ENCODE measurements around the gene UTF1. TPM values are rescaled to one million over a fixed set of nuclear protein-coding genes. Genes with fewer than 3 reads are reported as not detected.

The UTF1 gene
- total and polyA plus RNA-seq, 2 donors from 2014 or later, result not detected

GRCh38 chr10:133280391-133281059 is 50.5 kb downstream of the UTF1 start:
- FAIRE-seq (no peak), DNase-seq (no peak)
- H3K9me3 ChIP-seq (ENCODE audit: control insufficient read depth in 2 of 3, insufficient read depth in 1 of 3, low read length in 3 of 3), result no peaks in the 10 kb centered on the region
- no peaks in the 10 kb centered on the region for H3K4me1 ChIP-seq (ENCODE audit: control insufficient read depth in 2 of 3, insufficient read depth in 2 of 3, low read depth in 1 of 3, low read length in 3 of 3)
- no peak overlapping the region for H3K4me3 ChIP-seq (ENCODE audit: low read length in 3 of 3)
- no peak overlapping the region for H3K27ac ChIP-seq (ENCODE audit: low read depth in 2 of 2, low read length in 2 of 2)
- peaks cover 0 to 37% (median 25%) of the 10 kb centered on the region in 3 donors for H3K36me3 ChIP-seq (ENCODE audit: control insufficient read depth in 2 of 3, insufficient read depth in 3 of 3, low read length in 3 of 3)
- TF ChIP-seq, protein P1, sequence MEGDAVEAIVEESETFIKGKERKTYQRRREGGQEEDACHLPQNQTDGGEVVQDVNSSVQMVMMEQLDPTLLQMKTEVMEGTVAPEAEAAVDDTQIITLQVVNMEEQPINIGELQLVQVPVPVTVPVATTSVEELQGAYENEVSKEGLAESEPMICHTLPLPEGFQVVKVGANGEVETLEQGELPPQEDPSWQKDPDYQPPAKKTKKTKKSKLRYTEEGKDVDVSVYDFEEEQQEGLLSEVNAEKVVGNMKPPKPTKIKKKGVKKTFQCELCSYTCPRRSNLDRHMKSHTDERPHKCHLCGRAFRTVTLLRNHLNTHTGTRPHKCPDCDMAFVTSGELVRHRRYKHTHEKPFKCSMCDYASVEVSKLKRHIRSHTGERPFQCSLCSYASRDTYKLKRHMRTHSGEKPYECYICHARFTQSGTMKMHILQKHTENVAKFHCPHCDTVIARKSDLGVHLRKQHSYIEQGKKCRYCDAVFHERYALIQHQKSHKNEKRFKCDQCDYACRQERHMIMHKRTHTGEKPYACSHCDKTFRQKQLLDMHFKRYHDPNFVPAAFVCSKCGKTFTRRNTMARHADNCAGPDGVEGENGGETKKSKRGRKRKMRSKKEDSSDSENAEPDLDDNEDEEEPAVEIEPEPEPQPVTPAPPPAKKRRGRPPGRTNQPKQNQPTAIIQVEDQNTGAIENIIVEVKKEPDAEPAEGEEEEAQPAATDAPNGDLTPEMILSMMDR (IDR thresholded peaks at IDR 0.05; ENCODE audit: borderline replicate concordance, extremely low read depth, insufficient read depth), result no peak
- intact Hi-C loops (cut with DNase I), result no loop called here
- no peak overlapping the region for H3K9ac ChIP-seq (ENCODE audit: low read length in 3 of 3)
- H3K27me3 ChIP-seq (ENCODE audit: control insufficient read depth, insufficient read depth, low read length), result no peaks in the 10 kb centered on the region

- Histone ChIP-seq H3K4me3 (ENCODE audit: low read length in 3 of 3) (no peak overlapping the region), H3K4me1 (ENCODE audit: control insufficient read depth in 2 of 3, insufficient read depth in 2 of 3, low read depth in 1 of 3, low read length in 3 of 3) (no peaks in the 10 kb centered on the region), H3K9me3 (ENCODE audit: control insufficient read depth in 2 of 3, insufficient read depth in 1 of 3, low read length in 3 of 3) (no peaks in the 10 kb centered on the region), H3K36me3 (ENCODE audit: control insufficient read depth in 2 of 3, insufficient read depth in 3 of 3, low read length in 3 of 3) (peaks cover 0 to 43% (median 29%) of the 10 kb centered on the region in 3 donors), H3K27me3 (ENCODE audit: control insufficient read depth, insufficient read depth, low read length) (no peaks in the 10 kb centered on the region), H3K27ac (ENCODE audit: low read depth in 2 of 2, low read length in 2 of 2) (no peak overlapping the region), H3K9ac (ENCODE audit: low read length in 3 of 3) (no peak overlapping the region)
- TF ChIP-seq, protein P1 (IDR thresholded peaks at IDR 0.05; ENCODE audit: borderline replicate concordance, extremely low read depth, insufficient read depth), result no peak
- no peak for FAIRE-seq
- DNase-seq, result no peak
- intact Hi-C loops (cut with DNase I), result no loop called here
Observed at GRCh38 chr10:133281084-133281483, 51.1 kb downstream of the UTF1 start.

Small RNAs within 50 kb of the gene (microRNA-seq; reads per million reads assigned to microRNA genes)
- gene MIR202, result 6.4 reads per million, percentile 13 among the genes with 10 or more reads in this experiment

Other genes starting within 250 kb of the UTF1 start
- 0.91 TPM for gene ADGRA1, start 142.3 kb upstream of the UTF1 start, total RNA-seq
- gene ADGRA1, start 142.3 kb upstream of the UTF1 start, polyA plus RNA-seq (ENCODE audit: insufficient read depth, low read depth, low replicate concordance), result 1.1 TPM
- gene KNDC1, start 70.0 kb upstream of the UTF1 start, total RNA-seq, result 8.7 TPM
- gene KNDC1, start 70.0 kb upstream of the UTF1 start, polyA plus RNA-seq (ENCODE audit: insufficient read depth, low read depth, low replicate concordance), result 0.43 TPM
- 3.3 TPM for gene VENTX, start 7.6 kb downstream of the UTF1 start, total RNA-seq
- gene VENTX, start 7.6 kb downstream of the UTF1 start, polyA plus RNA-seq (ENCODE audit: insufficient read depth, low read depth, low replicate concordance), result 0.39 TPM
- 16.6 TPM for gene ADAM8, start 46.7 kb downstream of the UTF1 start, total RNA-seq
- gene ADAM8, start 46.7 kb downstream of the UTF1 start, polyA plus RNA-seq (ENCODE audit: insufficient read depth, low read depth, low replicate concordance), result 3.4 TPM
- 61.4 TPM for gene TUBGCP2, start 78.7 kb downstream of the UTF1 start, total RNA-seq
- gene TUBGCP2, start 78.7 kb downstream of the UTF1 start, polyA plus RNA-seq (ENCODE audit: insufficient read depth, low read depth, low replicate concordance), result 93.3 TPM
- 35.6 TPM for gene ZNF511, start 78.7 kb downstream of the UTF1 start, total RNA-seq
- 50.7 TPM for gene ZNF511, start 78.7 kb downstream of the UTF1 start, polyA plus RNA-seq (ENCODE audit: insufficient read depth, low read depth, low replicate concordance)
- 0.41 TPM for gene CALY, start 106.7 kb downstream of the UTF1 start, total RNA-seq
- gene CALY, start 106.7 kb downstream of the UTF1 start, polyA plus RNA-seq (ENCODE audit: insufficient read depth, low read depth, low replicate concordance), result 0.54 TPM
- 1.9 TPM for gene PRAP1, start 117.2 kb downstream of the UTF1 start, total RNA-seq
- 557 TPM for gene PRAP1, start 117.2 kb downstream of the UTF1 start, polyA plus RNA-seq (ENCODE audit: insufficient read depth, low read depth, low replicate concordance)
- 17.5 TPM for gene FUOM, start 127.8 kb downstream of the UTF1 start, total RNA-seq
- 118 TPM for gene FUOM, start 127.8 kb downstream of the UTF1 start, polyA plus RNA-seq (ENCODE audit: insufficient read depth, low read depth, low replicate concordance)
- gene ECHS1, start 143.1 kb downstream of the UTF1 start, total RNA-seq, result 85.6 TPM
- gene ECHS1, start 143.1 kb downstream of the UTF1 start, polyA plus RNA-seq (ENCODE audit: insufficient read depth, low read depth, low replicate concordance), result 599 TPM
- 7.0 TPM for gene PAOX, start 149.0 kb downstream of the UTF1 start, total RNA-seq
- 14.4 TPM for gene PAOX, start 149.0 kb downstream of the UTF1 start, polyA plus RNA-seq (ENCODE audit: insufficient read depth, low read depth, low replicate concordance)
- gene MTG1, start 163.9 kb downstream of the UTF1 start, total RNA-seq, result 51.1 TPM
- gene MTG1, start 163.9 kb downstream of the UTF1 start, polyA plus RNA-seq (ENCODE audit: insufficient read depth, low read depth, low replicate concordance), result 68.5 TPM
- not detected for gene SPRN, start 194.4 kb downstream of the UTF1 start, total RNA-seq
- not detected for gene SPRN, start 194.4 kb downstream of the UTF1 start, polyA plus RNA-seq (ENCODE audit: insufficient read depth, low read depth, low replicate concordance)
- gene SCART1, start 223.7 kb downstream of the UTF1 start, total RNA-seq, result 3.9 TPM
- 0.37 TPM for gene SCART1, start 223.7 kb downstream of the UTF1 start, polyA plus RNA-seq (ENCODE audit: insufficient read depth, low read depth, low replicate concordance)

Measured in kidney (tissue), 14 donors.